LNCAP (cell line): ENCODE data around the gene MAPK14.

Experiments used
- CTCF ChIP-seq: fragments of 450-650 bp; IDR thresholded peaks from 2 replicates; pipeline ENCODE4 v1.5.1; 2017; ENCODE audit warnings: mild to moderate bottlenecking

The MAPK14 gene

GRCh38 chr6:36032261-36032660 is 4.7 kb downstream of the MAPK14 start:
- no peak for TF ChIP-seq CTCF

- no peak for TF ChIP-seq CTCF
Observed at GRCh38 chr6:36033935-36034334, 6.3 kb downstream of the MAPK14 start.

- TF ChIP-seq CTCF, result no peak
Observed at GRCh38 chr6:36034441-36034840, 6.8 kb downstream of the MAPK14 start.

GRCh38 chr6:36035225-36035624 is 7.6 kb downstream of the MAPK14 start:
- TF ChIP-seq CTCF, result no peak

GRCh38 chr6:36038120-36038876 is 10.7 kb downstream of the MAPK14 start:
- TF ChIP-seq CTCF, result no peak

GRCh38 chr6:36039112-36039511 is 11.5 kb downstream of the MAPK14 start:
- no peak for TF ChIP-seq CTCF

- TF ChIP-seq CTCF, result no peak
Observed at GRCh38 chr6:36040958-36041357, 13.3 kb downstream of the MAPK14 start.
